Measurements from ENCODE around the gene ALPK3.

ALPK3 gene

DNA sequence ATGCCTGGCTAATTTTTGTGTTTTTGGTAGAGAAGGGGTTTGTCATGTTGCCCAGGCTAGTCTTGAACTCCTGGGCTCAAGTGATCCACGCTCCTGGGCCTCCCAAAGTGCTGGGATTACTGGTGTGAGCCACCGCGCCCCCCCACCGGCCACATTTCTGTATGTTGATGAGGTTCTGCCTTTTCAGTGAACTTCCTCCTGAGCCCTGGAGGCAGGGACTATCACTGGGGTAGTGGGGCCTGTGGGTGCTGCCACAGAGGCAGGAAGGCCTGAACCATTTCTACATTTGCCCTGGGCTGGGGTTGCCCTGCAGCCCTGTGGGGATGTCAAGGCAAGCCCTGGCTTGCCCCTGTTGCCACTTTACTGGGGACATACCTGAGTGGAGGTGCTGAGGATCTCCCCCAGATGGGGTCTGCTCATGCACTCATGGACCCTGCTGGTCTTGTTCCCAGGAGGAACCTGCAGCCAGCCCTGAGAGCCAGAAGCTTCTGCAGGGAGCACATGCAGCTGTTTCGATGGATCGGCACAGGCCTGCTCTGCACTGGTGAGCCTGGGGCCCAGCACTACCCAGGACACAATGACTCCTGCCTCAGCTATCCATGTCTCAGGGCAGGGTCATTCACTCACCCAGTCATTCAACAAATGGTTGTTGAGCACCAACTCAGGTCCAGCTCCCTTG is 73.0 kb downstream of the ALPK3 start:
- TF ChIP-seq, protein P1, sequence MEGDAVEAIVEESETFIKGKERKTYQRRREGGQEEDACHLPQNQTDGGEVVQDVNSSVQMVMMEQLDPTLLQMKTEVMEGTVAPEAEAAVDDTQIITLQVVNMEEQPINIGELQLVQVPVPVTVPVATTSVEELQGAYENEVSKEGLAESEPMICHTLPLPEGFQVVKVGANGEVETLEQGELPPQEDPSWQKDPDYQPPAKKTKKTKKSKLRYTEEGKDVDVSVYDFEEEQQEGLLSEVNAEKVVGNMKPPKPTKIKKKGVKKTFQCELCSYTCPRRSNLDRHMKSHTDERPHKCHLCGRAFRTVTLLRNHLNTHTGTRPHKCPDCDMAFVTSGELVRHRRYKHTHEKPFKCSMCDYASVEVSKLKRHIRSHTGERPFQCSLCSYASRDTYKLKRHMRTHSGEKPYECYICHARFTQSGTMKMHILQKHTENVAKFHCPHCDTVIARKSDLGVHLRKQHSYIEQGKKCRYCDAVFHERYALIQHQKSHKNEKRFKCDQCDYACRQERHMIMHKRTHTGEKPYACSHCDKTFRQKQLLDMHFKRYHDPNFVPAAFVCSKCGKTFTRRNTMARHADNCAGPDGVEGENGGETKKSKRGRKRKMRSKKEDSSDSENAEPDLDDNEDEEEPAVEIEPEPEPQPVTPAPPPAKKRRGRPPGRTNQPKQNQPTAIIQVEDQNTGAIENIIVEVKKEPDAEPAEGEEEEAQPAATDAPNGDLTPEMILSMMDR (IDR thresholded peaks at IDR 0.05; ENCODE audit: extremely low read depth, insufficient read depth, missing control alignments): no peak
- no peak for DNase-seq (ENCODE audit: low spot score)
- in situ Hi-C loops (cut with MboI; ENCODE audit: low pct_unique_long_range_greater_than_20kb, low sequenced_read_pairs, unreplicated experiment): no loop called here

DNA sequence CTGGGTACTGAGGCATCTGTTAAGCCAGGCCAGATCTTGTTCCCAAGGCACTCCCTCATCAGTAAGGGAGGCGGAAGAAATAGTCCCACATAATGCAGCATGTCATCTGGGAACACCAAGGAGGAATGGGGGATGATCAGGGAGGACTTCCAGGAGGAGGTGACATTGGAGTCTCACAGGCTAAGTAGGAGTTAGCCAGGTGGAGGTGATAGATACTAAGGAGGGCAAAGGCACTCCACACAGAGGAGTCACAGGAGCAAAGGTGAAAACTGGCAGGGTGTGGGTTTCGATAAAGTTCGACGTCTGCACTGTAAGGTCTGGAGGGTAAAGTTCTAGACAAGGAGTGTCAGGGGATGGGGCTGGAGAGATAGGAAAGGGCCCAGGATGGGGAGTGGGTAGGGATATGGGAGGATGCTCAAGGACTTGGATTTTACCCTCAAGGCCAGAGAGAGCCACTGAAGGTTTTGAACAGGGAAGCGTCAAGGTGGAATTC is 73.6 kb downstream of the ALPK3 start:
- in situ Hi-C loops (cut with MboI; ENCODE audit: low pct_unique_long_range_greater_than_20kb, low sequenced_read_pairs, unreplicated experiment): no loop called here
- TF ChIP-seq, protein P1 (IDR thresholded peaks at IDR 0.05; ENCODE audit: extremely low read depth, insufficient read depth, missing control alignments): no peak
- no peak for DNase-seq (ENCODE audit: low spot score)

DNA sequence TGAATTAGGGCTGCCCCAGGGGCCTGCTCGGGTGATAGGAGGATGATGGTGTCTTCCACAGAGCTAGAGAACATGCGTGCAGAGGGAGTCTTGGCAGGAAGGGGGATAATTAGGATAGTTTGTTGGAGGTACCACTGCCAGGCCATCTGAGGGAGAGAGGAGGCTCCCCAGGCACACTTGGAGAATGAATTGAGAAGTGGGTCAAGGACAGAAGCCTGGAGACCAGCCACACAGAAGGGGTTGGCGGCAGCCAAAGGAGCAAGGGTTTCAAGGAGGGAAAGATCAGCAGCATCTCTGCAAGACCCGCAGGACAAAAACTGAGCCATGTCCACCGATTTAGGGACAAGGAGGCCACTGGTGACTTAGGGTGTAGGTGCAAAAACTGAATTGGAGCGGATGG is 74.2 kb downstream of the ALPK3 start:
- no peak for DNase-seq (ENCODE audit: low spot score)
- TF ChIP-seq, protein P1 (IDR thresholded peaks at IDR 0.05; ENCODE audit: extremely low read depth, insufficient read depth, missing control alignments): no peak
- in situ Hi-C loops (cut with MboI; ENCODE audit: low pct_unique_long_range_greater_than_20kb, low sequenced_read_pairs, unreplicated experiment): no loop called here

DNA sequence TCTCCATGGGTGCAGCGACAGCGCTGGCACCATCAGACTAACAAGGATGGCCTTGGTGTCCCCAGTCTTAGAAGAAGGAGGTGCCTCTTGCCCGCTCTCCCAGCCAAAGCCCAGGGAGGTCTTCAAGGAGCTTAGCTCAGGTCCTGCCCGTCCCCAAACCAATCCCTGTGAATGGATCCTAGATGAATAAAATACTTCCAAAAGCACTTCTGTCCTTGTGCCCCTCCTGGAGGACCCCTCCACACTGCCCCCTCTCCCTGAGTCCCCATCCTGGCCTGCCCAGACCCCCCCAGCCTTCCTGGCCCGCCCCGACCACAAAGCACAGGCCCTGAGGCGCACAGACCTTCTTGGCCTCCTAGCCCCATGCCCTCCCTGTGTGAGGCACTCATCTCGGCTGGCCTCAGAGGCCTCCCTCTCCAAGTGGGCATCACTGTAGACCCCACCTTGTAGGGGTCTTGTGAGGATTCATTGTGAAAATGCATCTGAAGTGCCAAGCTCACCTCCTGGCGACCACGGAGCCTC is 75.7 kb downstream of the ALPK3 start:
- no peak for DNase-seq (ENCODE audit: low spot score)
- TF ChIP-seq, protein P1 (IDR thresholded peaks at IDR 0.05; ENCODE audit: extremely low read depth, insufficient read depth, missing control alignments): no peak
- in situ Hi-C loops (cut with MboI; ENCODE audit: low pct_unique_long_range_greater_than_20kb, low sequenced_read_pairs, unreplicated experiment): no loop called here

DNA sequence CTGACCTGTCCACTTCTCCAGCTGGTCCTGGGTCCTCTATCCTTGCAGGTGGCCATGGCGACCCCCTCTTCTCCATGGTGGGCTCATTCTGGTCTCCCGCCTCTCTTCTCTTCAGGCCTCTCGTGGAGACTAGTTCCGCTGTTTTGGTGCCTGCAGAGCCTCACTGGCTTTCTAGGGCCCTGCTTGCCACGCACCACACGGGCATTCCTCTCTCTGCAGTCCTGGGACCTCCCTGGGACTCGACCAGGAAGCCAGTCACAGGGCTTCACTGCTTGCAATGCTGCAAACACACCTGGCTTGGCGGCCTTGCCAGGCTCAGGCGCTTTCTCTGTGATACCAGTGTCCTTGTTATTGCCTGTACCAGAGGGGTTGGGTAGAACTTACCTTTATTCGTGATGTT is 76.5 kb downstream of the ALPK3 start:
- no peak for DNase-seq (ENCODE audit: low spot score)
- TF ChIP-seq, protein P1 (IDR thresholded peaks at IDR 0.05; ENCODE audit: extremely low read depth, insufficient read depth, missing control alignments): no peak
- in situ Hi-C loops (cut with MboI; ENCODE audit: low pct_unique_long_range_greater_than_20kb, low sequenced_read_pairs, unreplicated experiment): no loop called here

DNA sequence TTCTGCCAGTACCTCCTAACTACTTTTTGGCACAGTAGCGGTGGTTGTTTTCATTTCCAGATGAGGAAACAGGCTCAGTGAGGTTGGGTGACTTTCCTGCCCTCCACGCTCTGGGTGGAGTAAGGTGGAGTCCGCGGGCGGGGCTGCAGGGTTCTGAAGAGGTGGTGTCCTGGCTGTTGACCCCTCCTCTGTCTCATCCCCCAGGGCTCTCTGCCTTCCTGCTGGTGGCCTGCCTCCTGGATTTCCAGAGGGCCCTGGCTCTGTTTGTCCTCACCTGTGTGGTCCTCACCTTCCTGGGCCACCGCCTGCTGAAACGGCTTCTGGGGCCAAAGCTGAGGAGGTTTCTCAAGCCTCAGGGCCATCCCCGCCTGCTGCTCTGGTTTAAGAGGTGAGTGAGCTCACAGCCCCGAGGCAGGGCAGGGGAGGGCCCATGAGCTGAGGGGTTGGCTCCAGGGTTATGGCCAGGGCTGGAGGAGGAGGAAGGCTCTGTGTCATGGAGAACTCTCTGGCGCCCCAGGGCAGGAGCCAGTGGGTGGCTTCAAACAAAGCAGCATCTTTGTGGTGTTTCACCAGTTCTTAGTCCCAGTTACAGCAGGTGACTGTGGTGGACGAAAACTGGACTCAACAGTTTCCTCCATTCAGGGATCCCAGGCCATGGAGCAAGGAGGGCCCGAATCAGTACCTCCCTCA is 77.7 kb downstream of the ALPK3 start:
- in situ Hi-C loops (cut with MboI; ENCODE audit: low pct_unique_long_range_greater_than_20kb, low sequenced_read_pairs, unreplicated experiment): no loop called here
- TF ChIP-seq, protein P1 (IDR thresholded peaks at IDR 0.05; ENCODE audit: extremely low read depth, insufficient read depth, missing control alignments): no peak
- DNase-seq (ENCODE audit: low spot score): no peak
